ENCODE results near the gene ITIH6.
"Not testable (repeated sequence)": the region's sequence is repeated elsewhere in the genome, so short reads cannot be mapped to it uniquely, and the experiment has no call there.

Gene ITIH6

GRCh38 chrX:54794028-54794427, 4.0 kb downstream of the ITIH6 start:
- no peak for TF ChIP-seq CTCF (IDR thresholded peaks at IDR 0.05)
- Mint-ChIP-seq H3K36me3 (ENCODE audit: low read depth) (no peaks in the 10 kb centered on the region), H3K9me3 (peaks cover 40% of the 10 kb centered on the region), H3K27ac (no peak overlapping the region), H3K4me1 (peaks cover 13% of the 10 kb centered on the region), H3K27me3 (ENCODE audit: low read depth, poor library complexity) (peaks cover 4% of the 10 kb centered on the region), H3K4me3 (no peak overlapping the region)
- no peak for DNase-seq

GRCh38 chrX:54789405-54789804, 8.7 kb downstream of the ITIH6 start:
- not testable (repeated sequence) for H3K4me3 Mint-ChIP-seq; DNase-seq; H3K36me3 Mint-ChIP-seq (ENCODE audit: low read depth); H3K27ac Mint-ChIP-seq; H3K27me3 Mint-ChIP-seq (ENCODE audit: low read depth, poor library complexity)
- peaks cover 37% of the 10 kb centered on the region for H3K4me1 Mint-ChIP-seq
- peaks cover 56% of the 10 kb centered on the region for H3K9me3 Mint-ChIP-seq

DNA sequence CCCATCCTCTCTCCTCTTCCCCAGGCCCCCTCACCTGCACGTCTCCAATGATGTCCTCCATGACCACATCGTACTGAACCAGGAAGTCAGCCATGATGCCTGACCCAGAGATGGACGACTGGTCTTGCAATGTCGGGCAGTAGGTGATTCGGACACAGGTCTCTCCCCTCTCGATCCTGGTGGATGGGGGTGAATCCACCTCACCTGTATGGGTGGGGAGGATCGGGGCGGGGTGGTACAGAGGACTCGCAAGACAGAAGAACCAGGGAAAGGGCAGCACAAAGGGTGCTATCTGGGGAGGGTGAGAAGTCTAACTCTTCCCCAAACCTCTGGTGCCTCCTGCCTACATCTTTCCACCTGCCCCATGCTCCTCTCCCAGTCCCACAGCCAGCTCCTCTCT, 9.6 kb downstream of the ITIH6 start:
- Mint-ChIP-seq H3K27ac (no peak overlapping the region), H3K4me3 (no peak overlapping the region), H3K36me3 (ENCODE audit: low read depth) (no peaks in the 10 kb centered on the region), H3K9me3 (peaks cover 61% of the 10 kb centered on the region), H3K27me3 (ENCODE audit: low read depth, poor library complexity) (peaks cover 2% of the 10 kb centered on the region), H3K4me1 (peaks cover 29% of the 10 kb centered on the region)
- TF ChIP-seq CTCF (IDR thresholded peaks at IDR 0.05), result no peak
- DNase-seq, result no peak

- Mint-ChIP-seq H3K4me1 (peaks cover 28% of the 10 kb centered on the region), H3K36me3 (ENCODE audit: low read depth) (no peaks in the 10 kb centered on the region), H3K27ac (no peak overlapping the region), H3K9me3 (peaks cover 68% of the 10 kb centered on the region), H3K4me3 (no peak overlapping the region), H3K27me3 (ENCODE audit: low read depth, poor library complexity) (peaks cover 2% of the 10 kb centered on the region)
- DNase-seq, result peak; percentile 16
- TF ChIP-seq CTCF (IDR thresholded peaks at IDR 0.05), result peak; percentile 18
These were observed 11.1 kb downstream of the ITIH6 start for GRCh38 chrX:54786967-54787366.

DNA sequence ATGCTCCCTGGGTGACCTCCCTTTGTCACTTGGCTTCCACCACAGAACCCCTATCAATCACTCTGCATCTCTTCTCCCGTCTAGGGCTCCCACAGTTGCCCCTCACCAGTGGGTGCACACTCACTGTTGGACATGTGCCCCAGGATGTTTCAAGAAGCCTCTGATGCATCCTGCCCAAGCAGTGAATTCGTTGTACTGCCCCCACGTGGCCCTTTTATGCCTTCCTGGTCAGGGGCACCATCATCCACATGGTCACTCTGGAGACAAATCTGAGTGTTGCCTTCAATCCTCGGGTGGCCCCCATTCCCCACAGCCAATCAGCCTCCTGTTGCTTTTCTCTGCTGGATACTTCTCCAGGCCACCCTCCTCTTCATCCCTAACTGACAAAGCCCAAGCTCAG, 12.2 kb downstream of the ITIH6 start:
- H3K27me3 Mint-ChIP-seq (ENCODE audit: low read depth, poor library complexity), result peaks cover 2% of the 10 kb centered on the region
- DNase-seq, result no peak
- TF ChIP-seq CTCF (IDR thresholded peaks at IDR 0.05), result peak; percentile 14
- no peak overlapping the region for H3K27ac Mint-ChIP-seq
- H3K36me3 Mint-ChIP-seq (ENCODE audit: low read depth), result no peaks in the 10 kb centered on the region
- peaks cover 71% of the 10 kb centered on the region for H3K9me3 Mint-ChIP-seq
- H3K4me3 Mint-ChIP-seq, result no peak overlapping the region
- H3K4me1 Mint-ChIP-seq, result peaks cover 28% of the 10 kb centered on the region

DNA sequence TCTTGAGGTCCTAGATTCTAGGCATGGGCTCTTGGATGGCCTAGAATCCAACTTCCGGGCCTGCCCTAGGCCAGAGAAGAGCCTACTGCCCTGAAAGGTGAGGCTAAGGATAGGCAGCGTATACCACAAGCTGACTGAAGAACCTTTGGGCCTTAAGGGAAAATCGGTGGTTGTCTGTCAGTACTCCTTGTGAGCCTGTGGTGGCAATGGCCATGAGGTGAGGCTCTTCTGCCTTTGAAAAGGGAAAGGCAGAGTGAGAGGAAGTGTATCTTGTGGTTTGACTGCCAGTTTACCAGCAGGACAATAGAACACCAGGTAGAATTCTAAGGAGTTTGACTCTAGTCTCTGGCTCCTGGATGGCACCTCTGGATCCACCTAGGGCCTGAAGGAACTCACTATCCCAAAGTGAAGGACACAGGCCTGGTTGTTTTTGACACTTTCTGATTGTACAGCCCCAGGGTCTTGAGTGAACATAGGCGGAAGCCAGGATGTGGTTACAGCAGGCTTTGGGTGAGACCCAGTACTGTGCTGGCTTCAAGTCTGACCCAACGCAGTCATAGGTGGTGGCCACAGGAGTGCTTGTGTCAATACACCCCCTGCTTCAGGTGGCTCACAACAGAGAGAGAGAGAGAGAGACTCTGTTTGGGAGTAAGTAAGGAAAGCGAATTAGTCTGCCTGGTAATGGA, 20.9 kb downstream of the ITIH6 start:
- no peak overlapping the region for H3K4me3 Mint-ChIP-seq
- no peak overlapping the region for H3K27ac Mint-ChIP-seq
- peaks cover 52% of the 10 kb centered on the region for H3K9me3 Mint-ChIP-seq
- no peak for DNase-seq
- peaks cover 4% of the 10 kb centered on the region for H3K27me3 Mint-ChIP-seq (ENCODE audit: low read depth, poor library complexity)
- no peak for TF ChIP-seq CTCF (IDR thresholded peaks at IDR 0.05)
- peaks cover 42% of the 10 kb centered on the region for H3K4me1 Mint-ChIP-seq
- peaks cover 5% of the 10 kb centered on the region for H3K36me3 Mint-ChIP-seq (ENCODE audit: low read depth)

All from nephron progenitor cell (in vitro differentiated cells).